HepG2 (cell line): ENCODE measurements around the gene GFRA4. TPM values are rescaled to one million over a fixed set of nuclear protein-coding genes. Genes with fewer than 3 reads are reported as not detected.
A peak's percentile ranks its signal among the peaks of the same experiment; 100 is the strongest.

ENCODE experiments used
- ATAC-seq: fragments of 200-7000 bp; cut with Tn5 transposase; 3 replicates; pipeline ENCODE4 v1.9.1; 2020; ENCODE audit warnings: mild to moderate bottlenecking, moderate library complexity
- BruUV-seq: library from RNA; stranded (reverse); fragments of 400-500 nt; replicated peaks from 2 replicates; lab custom pipeline; 2021; lab: Mats Ljungman, UMichigan
- CTCF ChIA-PET: fragments of 300-600 bp; formaldehyde crosslinking; extraction: SDS; loops from one replicate; lab custom pipeline; 2021; ENCODE audit warnings: low total read pairs, inconsistent platforms, low intra/inter-chr PET ratio; lab: Yijun Ruan, JAX
- POLR2A ChIA-PET: fragments of 350-600 bp; sonication (Branson Sonifier 250); formaldehyde crosslinking; loops from one replicate; lab custom pipeline; 2020; ENCODE audit warnings: antibody characterized with exemption, inconsistent platforms; lab: Yijun Ruan, JAX
- DNase-seq: peaks from one replicate; pipeline ENCODE4 v3.0.0-alpha.2; 2015; ENCODE audit warnings: low spot score
- FAIRE-seq: peaks from 3 replicates; lab custom pipeline; 2011; peaks lifted over from hg19 to GRCh38; lab: Jason Lieb, UNC
- H2AFZ ChIP-seq: one replicate; pipeline ENCODE4 v1.6.1; 2011; ENCODE audit warnings: low read length, inconsistent platforms
- H3K27ac ChIP-seq: fragments of 300-600 bp; 3 replicates; pipeline ENCODE4 v1.8.0; 2011; ENCODE audit warnings: mixed run types, mild to moderate bottlenecking, mixed read lengths, low read length, inconsistent platforms; ENCODE audit not compliant: insufficient read depth; ENCODE audit errors: extremely low read length
- H3K27me3 ChIP-seq, 2 experiments: fragments of 200-600 bp in 1 of 2; 2 replicates in 1 of 2; 3 replicates in 1 of 2; pipeline versions ENCODE4 v1.6.0 to v1.8.0; 2011; ENCODE audit warnings: low read length in 2 of 2, mild to moderate bottlenecking in 2 of 2, moderate library complexity in 2 of 2, inconsistent platforms in 1 of 2; ENCODE audit not compliant: insufficient read depth in 2 of 2, control insufficient read depth in 1 of 2
- H3K36me3 ChIP-seq, 2 experiments: fragments of 200-600 bp in 1 of 2; replicated peaks in 1 of 2; 2 replicates in 1 of 2; 3 replicates in 1 of 2; pipeline versions ENCODE4 v1.5.1 to v1.8.0; 2011; ENCODE audit warnings: low read length in 2 of 2, inconsistent platforms in 1 of 2; ENCODE audit not compliant: insufficient read depth in 2 of 2, control insufficient read depth in 1 of 2
- H3K4me1 ChIP-seq: 2 replicates; pipeline ENCODE4 v1.5.1; 2012; ENCODE audit warnings: low read length, inconsistent platforms; ENCODE audit not compliant: insufficient read depth
- H3K4me2 ChIP-seq: 2 replicates; pipeline ENCODE4 v1.6.0; 2011; ENCODE audit warnings: low read depth, low read length, inconsistent platforms
- H3K4me3 ChIP-seq, 3 experiments: fragments of 200-600 bp in 1 of 3; sonication (generic), shearing (Covaris generic) in 1 of 3; replicated peaks in 1 of 3; 2 replicates each; pipeline ENCODE4 v1.5.1; 2011 to 2016; ENCODE audit warnings: low read length in 3 of 3, inconsistent platforms in 2 of 3, low read depth in 2 of 3, mild to moderate bottlenecking in 2 of 3, control low read depth in 1 of 3, mixed read lengths in 1 of 3; ENCODE audit not compliant: insufficient read depth in 1 of 3
- H3K79me2 ChIP-seq: one replicate; pipeline ENCODE4 v1.6.1; 2011; ENCODE audit warnings: low read length, inconsistent platforms; ENCODE audit not compliant: insufficient read depth
- H3K9ac ChIP-seq: 2 replicates; pipeline ENCODE4 v1.6.0; 2011; ENCODE audit warnings: mild to moderate bottlenecking, low read depth, low read length, inconsistent platforms; ENCODE audit not compliant: insufficient read depth
- H3K9me3 ChIP-seq: 2 replicates; pipeline ENCODE4 v1.5.1; 2012; ENCODE audit warnings: mild to moderate bottlenecking, low read length
- H4K20me1 ChIP-seq: 2 replicates; pipeline ENCODE4 v1.6.0; 2011; ENCODE audit warnings: inconsistent platforms, mild to moderate bottlenecking, low read length, moderate library complexity; ENCODE audit not compliant: insufficient read depth
- AKNA ChIP-seq: sonication (generic); formaldehyde crosslinking; IDR thresholded peaks from 2 replicates; pipeline ENCODE4 v1.4.0; 2020; ENCODE audit warnings: missing genetic modification reagents, borderline replicate concordance
- DNMT3B ChIP-seq: conservative IDR thresholded peaks from 2 replicates; pipeline ENCODE4 v1.6.1; 2016; ENCODE audit warnings: missing biosample characterization, control low read depth
- ESRRA ChIP-seq: sonication (generic); formaldehyde crosslinking; IDR thresholded peaks from 2 replicates; pipeline ENCODE4 v1.5.1; 2020; ENCODE audit warnings: mild to moderate bottlenecking, low read depth, missing genetic modification reagents
- IRF9 ChIP-seq: sonication (generic); formaldehyde crosslinking; IDR thresholded peaks from 2 replicates; pipeline ENCODE4 v1.8.0; 2022; ENCODE audit warnings: missing genetic modification reagents, mild to moderate bottlenecking, borderline replicate concordance
- MTF2 ChIP-seq: sonication (generic); formaldehyde crosslinking; IDR thresholded peaks from 2 replicates; pipeline ENCODE4 v1.5.0; 2020; ENCODE audit warnings: missing genetic modification reagents, borderline replicate concordance
- ZBTB38 ChIP-seq: sonication (generic); formaldehyde crosslinking; IDR thresholded peaks from 2 replicates; pipeline ENCODE4 v1.5.1; 2020; ENCODE audit warnings: mild to moderate bottlenecking, missing genetic modification reagents
- ZNF557 ChIP-seq: sonication (generic); formaldehyde crosslinking; IDR thresholded peaks from 2 replicates; pipeline ENCODE4 v1.4.0; 2020; ENCODE audit warnings: missing genetic modification reagents
- ZNF777 ChIP-seq: sonication (generic); formaldehyde crosslinking; IDR thresholded peaks from 2 replicates; pipeline ENCODE4 v1.4.0; 2020; ENCODE audit warnings: missing genetic modification reagents
- ZNF891 ChIP-seq: sonication (generic); formaldehyde crosslinking; IDR thresholded peaks from 2 replicates; pipeline ENCODE4 v1.5.0; 2020; ENCODE audit warnings: mild to moderate bottlenecking, missing genetic modification reagents
- WGBS: methylation state at CpG from one replicate; pipeline ENCODE4 v1.1.6; 2017; ENCODE audit warnings: low lambda C conversion rate; 5-methylcytosine and 5-hydroxymethylcytosine counted together
- in situ Hi-C: cut with HindIII; loops from 2 replicates; pipeline ENCODE4 v1.10.0; 2017; ENCODE audit warnings: low pct_unique_long_range_greater_than_20kb; ENCODE audit not compliant: extremely low pct_ligation_motif_present
- intact Hi-C: fragments of 100-400 bp; cut with micrococcal nuclease; formaldehyde crosslinking; loops from one replicate; pipeline ENCODE4 v1.10.0; 2022; ENCODE audit not compliant: unreplicated experiment
- polyA plus RNA-seq, 8 experiments: library from polyadenylated mRNA; depleted of rRNA in 3 of 8; stranded (reverse) in 7 of 8; unstranded in 1 of 8; fragments of >200 nt; fragmentation: Illumina TruSeq in 4 of 8; extraction: Trizol in 4 of 8; gene quantifications; 2 replicates each; pipeline versions ENCODE4 v1.2.1 to v1.2.3, GENCODE V29; 2011 to 2016; ENCODE audit warnings: low read depth in 4 of 8, missing spikeins in 1 of 8, mixed read lengths in 1 of 8; ENCODE audit not compliant: insufficient read depth in 1 of 8
- total RNA-seq, 5 experiments: library from RNA; depleted of rRNA; stranded (reverse); fragments of >200 nt; fragmentation: Illumina TruSeq; extraction: Trizol; gene quantifications; 2 replicates each; pipeline ENCODE4 v1.2.3, GENCODE V29; 2016; ENCODE audit warnings: low read depth in 1 of 5
- TF ChIP-seq, protein P1 (sequence below): IDR thresholded peaks from 2 replicates; pipeline ENCODE4 v1.6.1; 2012; ENCODE audit warnings: low read length, improper control_type of control experiment

GFRA4 gene
- total and polyA plus RNA-seq, 2 of the 13 experiments (the other 11 are each of a cell fraction or from before 2014, with no cell fraction given) = not detected

DNA sequence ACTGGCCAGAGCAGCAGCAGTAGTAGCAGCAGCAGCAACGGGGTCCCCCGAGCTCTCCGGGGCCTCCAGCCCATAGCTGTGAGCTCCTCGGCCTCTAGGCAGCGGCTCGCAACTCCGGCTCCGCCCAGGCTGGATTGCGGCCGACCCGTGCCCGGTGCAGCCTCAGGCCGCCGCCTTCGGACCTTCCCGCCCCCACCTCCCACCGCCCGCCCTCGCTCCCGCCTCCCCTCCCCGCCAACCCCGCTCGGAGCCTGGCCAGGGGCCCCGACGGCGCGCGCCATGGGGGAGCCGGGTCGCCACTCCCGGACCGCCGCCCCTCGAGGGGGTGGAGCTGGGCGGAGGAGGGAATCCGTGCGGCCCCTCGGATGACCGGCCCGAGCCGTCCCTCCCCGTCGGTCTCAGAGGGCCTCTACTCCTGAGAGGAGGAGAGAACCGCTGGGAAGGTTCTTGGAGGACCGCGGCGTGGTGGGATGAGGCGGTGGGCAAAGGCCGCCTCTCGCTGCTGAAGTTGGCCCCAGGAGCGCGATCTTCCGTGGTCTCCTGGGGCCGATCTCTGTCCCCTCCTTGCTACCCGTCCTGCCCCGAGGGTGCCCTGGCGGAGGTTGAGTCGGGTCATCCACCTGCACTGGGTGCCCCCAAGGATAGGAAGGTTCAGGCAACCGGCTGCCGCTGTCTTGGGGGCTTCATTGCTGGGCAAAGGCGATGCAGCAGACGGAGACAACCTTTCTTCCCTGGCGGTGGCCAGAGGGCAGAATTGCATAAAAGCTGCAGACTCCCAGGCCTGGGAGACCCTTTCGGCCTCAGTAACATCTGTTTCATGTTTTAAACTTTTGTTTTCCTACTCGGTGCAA lies 19.0 kb upstream of the GFRA4 start, which contains the start of gene ADAM33 (continued):
- TF ChIP-seq ZNF777 (CRISPR knock-in tag) (peak; percentile 94), ZBTB38 (CRISPR knock-in tag) (0 out of 2 replicates have a peak, but pooled peaks have one; percentile 24), ZNF891 (CRISPR knock-in tag) (no peak), MTF2 (peak; percentile 59; the same call in 1 of the 2 replicates), IRF9 (CRISPR knock-in tag) (peak; percentile 32; the same call in 1 of the 2 replicates)
- TF ChIP-seq, all 625 proteins: peak for 11

DNA sequence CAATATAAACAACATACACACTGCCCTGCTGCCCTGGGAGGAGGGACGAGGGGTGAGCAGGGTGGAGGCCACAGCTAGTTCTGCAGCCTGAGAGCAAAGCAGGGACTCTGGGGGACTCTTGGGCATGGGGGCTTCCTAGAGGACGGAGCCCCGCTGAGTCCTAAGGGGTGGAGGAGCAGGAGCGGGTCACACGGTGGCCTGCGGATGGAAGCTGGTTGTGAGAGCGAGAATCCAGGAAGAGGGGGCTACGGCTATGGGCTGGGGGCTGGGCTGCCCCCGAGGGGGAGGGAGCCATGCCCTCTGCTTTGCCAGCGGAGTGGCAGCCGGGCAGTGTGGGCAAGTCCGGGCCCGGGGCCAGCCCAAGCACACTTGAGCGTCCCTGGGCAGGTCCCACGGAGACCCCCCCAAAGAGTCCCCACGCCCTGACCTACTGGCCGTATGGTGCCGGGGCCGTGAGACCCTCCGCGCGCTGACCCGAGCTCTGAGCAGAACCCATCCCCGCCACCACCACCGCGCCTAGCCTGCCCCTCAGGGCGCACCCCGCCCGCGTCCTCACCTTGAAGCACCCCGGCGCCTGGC lies 18.2 kb upstream of the GFRA4 start:
- Histone ChIP-seq H3K36me3 (no peaks in the 10 kb centered on the region), H3K4me2 (peak overlapping the region; percentile 46), H3K27me3 (peaks cover 36 to 81% of the 10 kb centered on the region in 2 experiments), H3K79me2 (no peaks in the 10 kb centered on the region), H3K9me3 (no peaks in the 10 kb centered on the region), H4K20me1 (no peaks in the 10 kb centered on the region), H2AFZ (no peak overlapping the region), H3K4me1 (0 out of 2 replicates have a peak, but pooled peaks cover 9% of the 10 kb centered on the region), H3K4me3 (no peak overlapping the region; a peak in 1 of 6 replicates), H3K9ac (no peak overlapping the region), H3K27ac (no peak overlapping the region)
- no TSS peak for BruUV-seq
- in situ Hi-C loops = no loop called here
- ChIA-PET CTCF (no interaction called here), POLR2A (no interaction called here)
- ATAC-seq (no peak; the same call in 2 of the 3 replicates), FAIRE-seq (no peak), DNase-seq (no peak)
- WGBS = 58% methylated on average over 19 of the region's 32 CpGs
- intact Hi-C loops = no loop called here
- TF ChIP-seq, protein P1, sequence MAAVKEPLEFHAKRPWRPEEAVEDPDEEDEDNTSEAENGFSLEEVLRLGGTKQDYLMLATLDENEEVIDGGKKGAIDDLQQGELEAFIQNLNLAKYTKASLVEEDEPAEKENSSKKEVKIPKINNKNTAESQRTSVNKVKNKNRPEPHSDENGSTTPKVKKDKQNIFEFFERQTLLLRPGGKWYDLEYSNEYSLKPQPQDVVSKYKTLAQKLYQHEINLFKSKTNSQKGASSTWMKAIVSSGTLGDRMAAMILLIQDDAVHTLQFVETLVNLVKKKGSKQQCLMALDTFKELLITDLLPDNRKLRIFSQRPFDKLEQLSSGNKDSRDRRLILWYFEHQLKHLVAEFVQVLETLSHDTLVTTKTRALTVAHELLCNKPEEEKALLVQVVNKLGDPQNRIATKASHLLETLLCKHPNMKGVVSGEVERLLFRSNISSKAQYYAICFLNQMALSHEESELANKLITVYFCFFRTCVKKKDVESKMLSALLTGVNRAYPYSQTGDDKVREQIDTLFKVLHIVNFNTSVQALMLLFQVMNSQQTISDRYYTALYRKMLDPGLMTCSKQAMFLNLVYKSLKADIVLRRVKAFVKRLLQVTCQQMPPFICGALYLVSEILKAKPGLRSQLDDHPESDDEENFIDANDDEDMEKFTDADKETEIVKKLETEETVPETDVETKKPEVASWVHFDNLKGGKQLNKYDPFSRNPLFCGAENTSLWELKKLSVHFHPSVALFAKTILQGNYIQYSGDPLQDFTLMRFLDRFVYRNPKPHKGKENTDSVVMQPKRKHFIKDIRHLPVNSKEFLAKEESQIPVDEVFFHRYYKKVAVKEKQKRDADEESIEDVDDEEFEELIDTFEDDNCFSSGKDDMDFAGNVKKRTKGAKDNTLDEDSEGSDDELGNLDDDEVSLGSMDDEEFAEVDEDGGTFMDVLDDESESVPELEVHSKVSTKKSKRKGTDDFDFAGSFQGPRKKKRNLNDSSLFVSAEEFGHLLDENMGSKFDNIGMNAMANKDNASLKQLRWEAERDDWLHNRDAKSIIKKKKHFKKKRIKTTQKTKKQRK = no peak
- TF ChIP-seq DNMT3B (CRISPR knock-in tag) = no peak
- no peak for TF ChIP-seq ESRRA (CRISPR knock-in tag)
- no peak for TF ChIP-seq AKNA
- no peak for TF ChIP-seq ZNF557 (CRISPR knock-in tag)
